Astrocyte of the hippocampus (primary cell): ENCODE data around the gene POLD1.
"Not testable (repeated sequence)": the region's sequence is repeated elsewhere in the genome, so short reads cannot be mapped to it uniquely, and the experiment has no call there.

Experiments
- DNase-seq: peaks from one replicate; pipeline ENCODE4 v3.0.0; 2011; ENCODE audit warnings: low read depth, low spot score

The POLD1 gene

DNA sequence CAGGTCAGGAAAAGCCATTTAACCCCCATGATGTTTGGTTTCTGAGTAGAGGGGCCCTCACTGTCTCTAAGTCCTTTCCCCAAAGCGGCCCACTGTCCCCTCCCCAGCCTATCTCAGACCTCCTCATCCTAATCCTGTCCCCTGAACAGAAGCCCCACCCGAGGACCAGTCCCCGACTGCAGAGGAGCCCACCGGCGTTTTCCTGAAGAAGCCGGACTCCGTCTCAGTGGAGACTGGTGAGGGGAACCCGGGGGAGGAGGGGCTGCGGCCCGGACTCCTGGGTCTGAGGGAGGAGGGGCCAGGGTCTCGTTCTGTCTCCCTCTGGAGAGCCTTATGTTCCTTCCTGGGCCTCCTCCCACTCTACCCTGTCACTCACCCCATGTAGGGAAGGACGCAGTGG is 51.5 kb downstream of the POLD1 start:
- DNase-seq: no peak

DNA sequence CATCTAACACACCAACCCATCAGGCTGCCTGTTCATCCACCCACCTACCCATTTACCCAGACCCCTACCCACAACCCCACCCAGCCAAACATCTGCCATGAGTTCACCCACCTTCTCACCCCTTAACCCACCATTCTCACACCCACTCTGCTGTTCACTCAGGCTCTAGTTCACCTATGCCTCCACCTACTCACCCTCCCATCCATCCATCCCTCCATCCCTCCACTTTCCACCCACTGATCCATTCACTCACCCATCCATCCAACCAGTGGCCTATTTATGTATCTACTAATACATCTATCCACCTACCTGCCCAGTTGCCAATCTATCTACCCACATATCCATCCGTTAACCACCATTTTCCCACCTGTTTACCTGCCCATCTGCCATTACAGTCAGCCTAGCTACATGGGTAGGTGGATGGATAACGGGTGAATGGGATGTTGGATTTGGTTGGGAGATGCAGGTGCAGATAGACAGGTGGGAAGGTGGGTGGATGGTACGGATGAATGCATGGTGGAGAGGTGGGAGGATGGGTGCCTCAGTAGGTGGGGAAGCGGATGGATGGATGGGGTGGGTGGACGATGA is 53.8 kb downstream of the POLD1 start:
- no peak for DNase-seq

DNA sequence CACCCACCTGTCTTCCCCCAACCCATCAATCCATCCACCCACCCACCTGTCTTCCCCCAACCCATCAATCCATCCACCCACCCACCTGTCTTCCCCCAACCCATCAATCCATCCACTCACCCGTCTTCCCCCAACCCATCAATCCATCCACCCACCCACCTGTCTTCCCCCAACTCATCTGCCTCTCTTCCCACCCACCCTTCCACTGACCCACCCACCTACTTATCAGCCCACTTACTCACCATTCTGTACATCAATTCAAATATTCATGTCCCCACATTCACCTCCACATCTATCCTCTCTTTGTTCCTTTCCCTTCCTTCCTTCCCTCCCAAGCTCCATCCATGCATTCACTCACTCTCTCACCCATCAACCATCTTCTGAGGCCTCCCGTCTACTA is 55.0 kb downstream of the POLD1 start:
- not testable (repeated sequence) for DNase-seq

DNA sequence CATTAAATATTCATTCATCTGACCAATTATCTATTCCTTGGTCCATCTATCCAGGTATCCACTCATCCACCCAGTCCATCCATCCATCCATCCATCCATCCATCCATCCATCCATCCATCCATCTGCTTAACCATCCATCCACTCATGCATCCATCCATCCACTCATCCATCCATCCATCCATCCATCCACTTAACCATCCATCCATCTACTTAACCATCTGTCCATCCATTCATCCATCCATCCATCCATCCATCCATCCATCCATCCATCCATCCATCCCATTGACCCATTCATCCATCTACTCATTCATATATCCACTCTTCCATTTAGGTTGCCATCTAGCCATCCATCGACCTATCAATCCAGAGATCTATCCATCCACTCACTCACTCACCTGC is 59.9 kb downstream of the POLD1 start:
- DNase-seq: no peak

DNA sequence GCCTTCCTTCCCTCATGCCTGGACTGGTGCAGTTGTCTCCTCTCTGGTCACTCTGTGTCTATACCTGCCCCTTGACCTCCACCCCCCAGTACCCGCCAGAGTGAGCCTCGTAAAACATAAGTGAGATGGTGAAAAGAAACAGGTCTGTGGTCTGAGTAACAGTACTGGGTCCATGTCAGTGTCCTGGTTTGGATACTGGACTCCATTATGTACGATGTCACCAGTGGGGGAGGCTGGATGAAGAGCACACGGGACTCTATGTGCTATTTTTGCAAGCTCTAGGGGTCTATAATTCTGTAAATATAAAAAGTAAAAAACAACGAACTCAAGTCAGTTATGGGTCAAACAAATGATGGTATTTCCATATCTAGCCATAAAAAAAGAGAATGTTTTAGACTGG is 62.9 kb downstream of the POLD1 start:
- DNase-seq: no peak

DNA sequence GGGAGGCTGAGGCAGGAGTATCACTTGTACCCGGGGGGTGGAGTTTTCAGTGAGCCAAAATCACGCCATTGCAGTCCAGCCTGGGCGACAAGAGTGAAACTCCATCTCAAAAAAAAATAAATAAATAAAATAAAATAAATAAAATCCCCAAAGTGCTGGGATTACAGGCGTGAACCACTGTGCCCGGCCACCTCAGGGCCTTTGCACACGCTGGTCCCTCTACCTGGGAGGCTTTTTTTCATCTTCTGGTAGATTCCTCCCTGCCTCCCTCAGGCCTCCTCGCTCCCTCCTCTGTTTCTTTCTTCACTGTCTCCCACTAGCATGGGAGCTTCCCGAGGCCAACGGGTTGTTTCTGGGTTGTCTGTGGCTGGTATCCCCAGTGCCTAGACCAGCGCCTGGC is 63.6 kb downstream of the POLD1 start:
- no peak for DNase-seq

DNA sequence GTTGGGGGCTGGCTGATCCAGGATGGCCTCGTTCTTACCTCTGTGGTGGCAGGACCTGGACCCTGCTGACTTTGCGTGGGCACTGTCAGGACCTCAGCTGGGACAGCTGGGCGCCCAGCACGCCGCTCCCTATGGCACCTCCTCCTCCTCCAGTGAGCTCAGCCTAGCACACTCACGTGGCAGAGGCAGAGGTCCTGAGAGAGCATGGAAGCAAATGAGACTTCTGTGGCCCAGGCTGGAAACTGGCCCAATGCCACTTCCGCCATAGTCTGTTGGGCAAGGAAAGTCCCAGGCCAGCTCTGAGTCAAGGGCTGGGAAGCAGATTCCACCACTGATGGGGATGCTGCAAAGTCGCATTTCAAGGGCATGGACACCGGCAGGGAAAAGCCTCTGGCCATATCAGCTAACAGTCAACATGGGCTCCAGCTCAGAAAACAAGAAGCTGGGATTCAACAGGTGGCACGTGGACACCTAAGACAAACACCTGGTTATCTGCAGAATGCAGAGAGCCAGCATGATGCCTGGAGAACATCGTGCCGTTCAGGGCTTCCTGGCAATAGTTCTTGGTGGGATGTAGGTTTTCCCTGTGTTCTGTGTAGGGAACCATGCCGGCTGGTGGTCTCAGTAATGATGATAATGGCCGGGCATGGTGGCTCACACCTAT is 65.2 kb downstream of the POLD1 start:
- DNase-seq: no peak

DNA sequence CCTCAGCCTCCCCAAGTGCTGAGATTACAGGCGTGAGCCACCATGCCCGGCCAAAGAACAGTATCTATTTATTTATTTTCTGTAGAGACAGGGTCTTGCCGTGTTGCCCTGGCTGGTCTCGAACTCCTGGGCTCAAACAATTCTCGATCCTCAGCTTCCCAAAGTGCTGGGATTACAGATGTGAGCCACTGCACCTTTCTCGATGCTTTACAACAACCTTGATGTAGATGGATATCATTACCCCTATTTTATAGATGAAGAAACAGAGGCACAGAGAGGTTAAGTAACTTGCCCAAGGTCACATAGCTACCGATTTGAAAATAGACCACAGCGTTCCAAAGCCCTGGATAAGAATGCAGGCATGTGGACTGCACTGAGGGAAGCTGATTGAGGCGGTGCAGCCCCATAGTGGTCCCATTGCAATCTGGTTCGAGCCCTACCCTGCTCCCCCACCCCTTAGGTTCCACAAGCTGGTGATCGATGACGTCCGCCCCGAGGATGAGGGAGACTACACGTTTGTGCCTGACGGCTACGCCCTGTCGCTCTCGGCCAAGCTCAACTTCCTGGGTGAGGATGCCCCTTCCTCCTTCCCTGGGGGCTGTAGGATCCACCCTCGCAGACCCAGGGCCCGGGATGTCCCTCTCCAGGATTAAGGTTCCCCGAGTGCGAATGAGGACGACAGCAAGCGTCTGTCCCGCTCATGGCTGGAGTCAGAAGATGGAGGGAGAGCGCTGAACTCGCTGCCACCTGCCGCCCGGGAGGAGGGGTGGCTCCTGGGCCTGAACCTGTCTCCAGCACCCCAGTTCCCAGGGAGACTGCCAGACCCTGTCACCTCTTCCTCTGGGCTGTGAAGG is 66.4 kb downstream of the POLD1 start:
- DNase-seq: no peak

DNA sequence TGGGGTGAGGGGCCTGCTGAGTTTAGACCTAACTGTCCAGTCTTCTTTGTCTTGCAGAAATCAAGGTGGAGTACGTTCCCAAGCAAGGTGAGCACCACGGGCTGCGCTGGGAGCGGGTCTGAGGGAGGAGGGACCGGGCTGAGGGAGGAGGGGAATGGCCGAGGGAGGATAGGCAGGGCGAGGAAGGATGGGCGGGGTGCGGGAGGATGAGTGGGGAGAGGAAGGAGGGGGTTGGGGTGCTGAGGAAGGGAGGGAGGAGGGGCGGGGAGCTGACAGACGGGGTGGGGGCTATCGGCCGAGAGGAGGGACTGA is 67.0 kb downstream of the POLD1 start:
- no peak for DNase-seq

DNA sequence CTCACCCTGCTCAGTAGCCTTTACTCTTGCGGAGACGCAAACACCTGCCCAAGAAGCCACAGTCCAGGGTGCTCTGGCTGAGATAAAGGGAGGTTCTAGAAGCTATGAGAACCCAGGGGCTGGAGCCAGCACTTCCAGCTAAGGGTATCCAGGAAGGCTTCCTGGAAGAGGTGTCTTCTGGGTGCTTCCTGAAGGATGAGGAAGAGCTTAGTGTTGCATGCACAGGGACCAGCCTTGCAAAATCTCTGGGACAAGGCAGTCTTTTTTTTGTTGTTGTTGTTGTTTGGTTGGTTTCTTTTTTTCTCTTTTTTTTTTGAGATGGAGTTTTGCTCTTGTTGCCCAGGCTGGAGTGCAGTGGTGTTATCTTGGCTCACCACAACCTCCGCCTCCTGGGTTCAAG is 69.1 kb downstream of the POLD1 start:
- DNase-seq: no peak

DNA sequence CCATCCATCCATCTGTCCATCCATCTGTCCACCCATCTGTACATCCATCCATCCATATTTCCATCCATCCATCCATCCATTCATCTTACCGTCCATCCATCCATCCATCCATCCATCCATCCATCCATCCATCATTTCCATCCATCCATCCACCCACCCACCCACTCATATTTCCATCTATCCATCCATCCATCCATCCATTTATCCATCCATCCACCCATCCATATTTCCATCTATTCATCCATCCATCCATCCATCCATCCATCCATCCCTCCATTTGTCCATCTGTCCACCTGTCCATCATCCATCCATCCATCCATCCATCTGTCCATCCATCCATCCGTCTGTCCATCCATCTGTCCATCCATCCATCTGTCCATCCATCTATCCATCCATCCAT is 71.8 kb downstream of the POLD1 start:
- no peak for DNase-seq

DNA sequence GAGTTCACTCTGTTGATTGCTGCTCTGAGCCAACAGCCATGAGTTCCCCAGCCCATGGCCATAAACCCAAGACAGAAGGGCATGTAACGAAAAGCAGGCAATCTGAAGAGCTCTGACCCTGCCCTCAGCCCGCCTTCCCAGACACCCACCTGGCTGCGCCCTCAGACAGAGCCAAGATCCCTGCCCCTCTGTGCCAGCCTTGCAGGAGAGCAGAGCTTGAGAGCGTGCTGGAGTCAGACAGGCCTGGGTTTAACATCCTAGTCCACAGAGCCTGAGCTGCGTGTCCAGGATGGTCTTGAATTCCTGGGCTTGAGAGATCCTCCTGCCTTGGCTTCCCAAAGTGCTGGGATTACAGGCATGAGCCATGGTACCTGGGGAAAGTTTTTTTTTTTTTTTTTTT is 73.2 kb downstream of the POLD1 start:
- DNase-seq: no peak

DNA sequence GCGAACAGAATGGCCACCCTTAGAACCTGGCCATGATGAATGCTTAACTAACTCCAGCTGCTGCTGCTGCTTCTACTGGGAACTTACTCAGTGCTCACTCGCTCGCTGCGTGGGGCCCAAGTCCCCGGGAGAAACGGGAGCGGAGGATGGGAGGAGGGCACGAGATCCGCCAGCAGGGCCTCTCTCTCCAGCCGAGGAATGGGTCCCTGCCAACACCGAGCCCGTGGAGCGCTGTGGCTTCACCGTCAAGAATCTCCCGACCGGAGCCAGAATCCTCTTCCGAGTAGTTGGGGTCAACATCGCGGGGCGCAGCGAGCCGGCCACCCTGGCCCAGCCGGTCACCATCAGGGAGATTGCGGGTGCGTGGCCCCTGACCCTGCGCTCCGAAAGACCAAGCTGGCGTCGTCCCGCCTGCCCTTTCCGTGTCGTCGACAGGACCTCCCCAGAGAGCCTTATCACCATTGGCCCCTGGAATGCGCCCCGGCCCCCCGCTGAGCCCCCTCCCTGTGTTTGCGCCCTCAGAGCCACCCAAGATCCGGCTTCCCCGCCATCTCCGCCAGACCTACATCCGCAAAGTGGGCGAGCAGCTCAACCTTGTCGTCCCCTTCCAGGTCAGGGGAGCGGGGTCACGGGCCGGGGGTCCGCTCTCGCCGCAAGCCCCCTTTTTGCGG is 74.4 kb downstream of the POLD1 start:
- no peak for DNase-seq

DNA sequence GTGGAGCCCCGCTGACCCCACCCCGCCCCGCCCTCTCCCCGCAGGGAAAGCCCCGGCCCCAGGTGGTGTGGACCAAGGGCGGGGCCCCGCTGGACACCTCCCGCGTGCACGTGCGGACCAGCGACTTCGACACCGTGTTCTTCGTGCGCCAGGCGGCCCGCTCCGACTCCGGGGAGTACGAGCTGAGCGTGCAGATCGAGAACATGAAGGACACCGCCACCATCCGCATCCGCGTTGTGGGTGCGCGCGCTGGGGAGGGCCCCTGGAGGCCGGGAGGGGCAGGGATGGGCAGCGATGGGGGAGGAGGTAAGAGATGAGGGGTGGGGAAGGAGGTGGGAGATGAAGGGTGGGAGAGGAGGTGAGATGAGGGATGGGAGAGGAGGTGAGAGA is 74.9 kb downstream of the POLD1 start:
- DNase-seq: no peak

DNA sequence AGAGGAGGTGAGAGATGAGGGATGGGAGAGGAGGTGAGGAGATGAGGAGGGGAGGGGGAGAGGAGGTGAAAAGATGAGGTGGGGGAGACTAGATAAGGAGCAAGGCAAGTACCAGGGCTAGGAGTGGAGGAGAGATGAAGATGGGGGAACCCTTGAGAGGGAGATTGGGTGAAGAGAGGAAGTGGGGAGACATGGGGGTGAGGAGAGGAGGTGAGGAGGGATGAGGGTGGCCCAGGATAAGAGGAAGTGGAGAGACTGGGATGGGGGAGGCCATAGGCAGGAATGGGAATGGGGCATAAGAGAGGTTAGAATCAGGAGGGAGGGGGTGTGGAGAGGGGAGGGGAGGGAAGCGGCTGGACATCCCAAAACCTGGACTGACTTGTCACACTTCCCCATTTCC is 75.5 kb downstream of the POLD1 start:
- no peak for DNase-seq

DNA sequence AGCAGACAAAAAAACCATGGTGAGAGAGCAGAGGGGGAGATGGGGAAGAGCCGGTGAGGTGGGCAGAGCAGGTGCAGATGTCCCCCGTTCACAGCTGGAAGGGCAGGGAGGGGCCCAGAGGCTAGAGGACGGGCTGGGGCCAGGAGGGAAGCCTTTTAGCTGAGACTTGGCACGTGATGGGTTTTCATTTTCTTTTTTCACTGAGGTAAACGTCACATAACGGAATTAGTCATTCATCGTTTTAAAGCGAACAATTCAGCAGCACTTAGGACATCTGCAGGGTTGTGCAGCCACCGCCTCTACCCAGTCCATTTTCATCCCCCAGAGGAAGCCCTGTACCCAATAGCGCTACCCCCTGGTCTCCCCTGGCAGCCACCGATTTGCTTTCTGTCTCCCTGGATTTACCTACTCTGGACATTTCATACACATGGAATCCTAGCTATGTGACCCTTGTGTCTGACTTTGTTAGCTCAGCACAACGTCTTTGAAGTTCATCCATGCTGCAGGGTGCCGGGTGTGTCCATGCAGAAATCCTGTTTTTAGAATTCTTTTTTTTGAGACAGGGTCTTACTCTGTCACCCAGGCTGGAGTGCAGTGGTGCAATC is 76.1 kb downstream of the POLD1 start:
- DNase-seq: peak; percentile 74

DNA sequence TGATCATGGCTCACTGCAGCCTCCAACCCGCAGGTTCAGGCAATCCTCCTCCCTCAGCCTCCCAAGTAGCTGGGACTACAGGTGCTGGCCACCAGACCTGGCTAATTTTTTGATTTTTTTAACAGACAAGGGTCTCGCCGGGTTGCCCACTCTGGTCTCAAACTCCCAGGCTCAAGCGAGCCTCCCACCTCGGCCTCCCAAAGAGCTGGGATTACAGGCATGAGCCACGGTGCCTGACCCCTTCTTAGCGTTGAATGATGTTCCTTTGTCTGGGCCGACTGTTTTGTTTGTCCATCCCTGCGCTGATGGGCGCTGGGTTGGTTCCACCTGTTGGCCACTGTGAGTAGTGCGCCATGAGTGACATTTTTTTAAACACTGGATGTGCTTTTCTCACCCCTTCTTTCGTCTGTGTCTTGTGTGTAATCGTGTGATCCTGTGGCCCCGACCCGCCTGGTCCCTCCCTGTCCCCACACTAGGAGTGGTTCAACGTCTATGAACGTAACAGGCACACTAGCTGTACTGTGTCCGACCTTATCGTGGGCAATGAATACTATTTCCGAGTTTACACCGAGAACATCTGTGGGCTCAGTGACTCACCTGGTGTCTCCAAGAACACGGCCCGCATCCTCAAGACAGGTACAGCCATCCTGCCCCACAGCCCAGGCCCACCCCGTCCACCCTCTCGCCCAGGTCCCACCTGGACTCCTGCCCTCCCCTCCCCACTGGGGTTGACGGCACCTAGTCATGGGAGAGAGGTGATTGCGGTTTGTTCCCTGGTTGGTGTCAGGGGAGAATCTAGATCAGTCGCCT is 77.1 kb downstream of the POLD1 start:
- DNase-seq: peak; percentile 83

DNA sequence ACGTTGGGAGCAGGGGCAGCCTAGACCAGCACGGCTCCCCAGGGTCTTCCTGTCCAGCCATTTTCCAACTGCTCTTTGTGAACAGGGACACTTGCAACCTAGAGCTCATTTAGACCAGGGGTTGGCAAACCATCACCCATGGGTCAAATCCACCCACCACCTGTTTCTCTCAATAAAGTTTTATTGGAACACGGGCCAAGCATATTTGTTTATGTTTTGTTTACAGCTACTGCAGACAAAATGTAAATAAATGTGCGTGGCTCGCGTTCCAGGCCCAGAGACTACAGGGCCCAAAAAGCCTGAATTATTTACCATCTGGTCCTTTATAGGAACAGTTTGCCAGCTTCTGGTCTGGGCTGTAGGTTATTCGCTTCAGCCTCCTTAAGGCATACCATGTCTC is 78.8 kb downstream of the POLD1 start:
- DNase-seq: no peak

DNA sequence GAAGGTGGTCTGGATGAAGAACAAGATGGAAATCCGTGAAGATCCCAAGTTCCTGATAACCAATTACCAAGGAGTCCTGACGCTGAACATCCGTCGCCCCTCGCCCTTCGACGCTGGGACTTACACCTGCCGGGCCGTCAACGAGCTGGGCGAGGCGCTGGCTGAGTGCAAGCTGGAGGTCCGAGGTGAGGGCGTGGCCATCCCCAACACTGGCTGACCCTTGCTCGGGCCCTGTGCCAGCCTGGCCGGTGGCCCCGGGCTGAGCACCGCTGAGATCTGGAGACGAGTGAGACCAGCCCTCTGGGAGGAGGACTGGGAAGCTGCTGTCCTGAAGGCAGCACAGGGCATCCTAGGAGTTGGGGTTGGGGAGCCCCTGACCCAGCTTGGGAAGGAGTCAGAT is 80.2 kb downstream of the POLD1 start:
- no peak for DNase-seq

DNA sequence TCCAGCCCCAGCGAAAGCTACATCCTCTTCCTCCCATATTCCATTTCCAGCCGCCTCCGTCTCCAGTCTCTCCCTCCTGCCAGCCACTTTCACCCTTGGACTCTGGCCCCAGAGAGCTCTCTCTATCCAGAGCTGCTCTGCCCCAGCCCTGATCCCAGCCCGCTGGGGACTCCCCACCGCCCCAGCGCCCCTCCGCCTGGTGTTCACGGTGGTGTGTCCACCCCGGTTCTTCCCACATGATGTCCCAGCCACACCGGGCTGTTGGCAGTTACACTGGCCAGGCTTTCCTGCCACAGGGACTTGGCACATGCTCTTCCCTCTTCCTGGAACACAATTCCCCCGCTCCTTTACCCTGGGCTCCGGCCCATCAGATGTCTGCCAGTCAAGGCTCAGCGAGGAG is 80.9 kb downstream of the POLD1 start:
- DNase-seq: no peak

DNA sequence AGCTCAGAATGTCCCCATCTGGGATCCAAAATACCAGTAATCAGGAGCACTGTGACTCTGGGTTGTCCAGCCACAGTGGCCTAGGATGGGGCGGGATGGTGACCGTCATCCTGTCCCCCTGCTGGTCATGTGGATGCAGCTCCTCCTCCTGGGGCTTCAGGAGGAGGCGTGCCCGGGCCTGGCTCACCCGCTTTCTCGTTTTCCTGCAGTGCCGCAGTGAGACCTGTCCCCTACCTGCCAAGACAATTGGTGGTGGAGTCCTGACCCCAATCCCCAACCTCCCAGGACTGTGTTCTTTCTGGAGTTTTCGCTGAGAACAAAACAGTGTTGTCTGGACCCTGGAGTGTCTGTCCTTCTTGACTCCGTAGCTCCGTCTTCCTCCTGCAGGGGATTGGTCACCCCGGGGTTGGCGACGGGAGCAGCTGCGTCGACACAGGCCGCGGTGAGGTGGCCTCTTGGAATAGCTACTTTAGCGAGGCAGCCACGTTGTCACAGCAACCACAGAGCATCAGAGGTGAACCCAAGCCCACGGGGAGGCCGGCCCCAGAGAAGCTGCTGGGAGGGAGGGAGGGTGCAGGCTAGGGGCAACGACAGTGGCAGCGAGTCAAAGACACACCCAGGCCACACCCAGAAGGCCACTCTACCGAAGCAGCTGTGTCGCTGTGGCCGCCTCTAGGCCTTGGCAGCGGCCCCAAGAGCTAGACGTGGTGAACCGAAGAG is 82.0 kb downstream of the POLD1 start:
- peak; percentile 38 for DNase-seq
